ENCODE measurements around the gene ACTR1B. TPM values are rescaled to one million over a fixed set of nuclear protein-coding genes. Genes with fewer than 3 reads are reported as not detected.

Gene ACTR1B
- total and polyA plus RNA-seq, 4 donors: 36.4 to 80.0 (median 61.9) TPM

- ATAC-seq (ENCODE audit: insufficient read depth, low FRiP score) (no peak), DNase-seq (no peak)
- 87 to 88% methylated on average over 6 of the region's 6 CpGs for WGBS, 2 donors
- no peaks in the 10 kb centered on the region for H3K27me3 ChIP-seq (ENCODE audit: control insufficient read depth in 3 of 3, insufficient read depth in 3 of 3, low read length in 2 of 3)
- peaks cover 0 to 30% (median 10%) of the 10 kb centered on the region in 4 donors for H3K36me3 ChIP-seq (ENCODE audit: control insufficient read depth in 4 of 4, insufficient read depth in 4 of 4, low read length in 4 of 4)
- H3K27ac ChIP-seq (ENCODE audit: low read depth in 1 of 2, low read length in 1 of 2): peak overlapping the region; percentile 0 to 96
- peaks cover 3 to 12% (median 7%) of the 10 kb centered on the region in 5 donors for H3K4me1 ChIP-seq (ENCODE audit: control insufficient read depth in 5 of 5, insufficient read depth in 5 of 5, low read length in 5 of 5)
- H3K9ac ChIP-seq (ENCODE audit: insufficient read depth in 1 of 2, low read length in 2 of 2): no peak overlapping the region
- H3K9me3 ChIP-seq (ENCODE audit: control insufficient read depth in 4 of 4, insufficient read depth in 3 of 4, low read length in 3 of 4): no peaks in the 10 kb centered on the region
- no peak for TF ChIP-seq CTCF (IDR thresholded peaks at IDR 0.05; ENCODE audit: control extremely low read depth, extremely low read depth)
- H3K4me3 ChIP-seq: no peak overlapping the region
These were observed 1.9 kb downstream of the ACTR1B start for GRCh38 chr2:97661927-97662326.

- Histone ChIP-seq H3K4me3 (no peak overlapping the region), H3K9me3 (ENCODE audit: control insufficient read depth in 4 of 4, insufficient read depth in 3 of 4, low read length in 3 of 4) (no peaks in the 10 kb centered on the region), H3K9ac (ENCODE audit: insufficient read depth in 1 of 2, low read length in 2 of 2) (no peak overlapping the region), H3K36me3 (ENCODE audit: control insufficient read depth in 4 of 4, insufficient read depth in 4 of 4, low read length in 4 of 4) (peaks cover 0 to 36% (median 14%) of the 10 kb centered on the region in 4 donors), H3K4me1 (ENCODE audit: control insufficient read depth in 5 of 5, insufficient read depth in 5 of 5, low read length in 5 of 5) (peaks cover 3 to 12% (median 7%) of the 10 kb centered on the region in 5 donors), H3K27ac (ENCODE audit: low read depth in 1 of 2, low read length in 1 of 2) (no peak overlapping the region), H3K27me3 (ENCODE audit: control insufficient read depth in 3 of 3, insufficient read depth in 3 of 3, low read length in 2 of 3) (no peaks in the 10 kb centered on the region)
- WGBS, 2 donors: 72 to 86% methylated on average over 18 of the region's 18 CpGs
- ATAC-seq (ENCODE audit: insufficient read depth, low FRiP score): no peak
- TF ChIP-seq CTCF (IDR thresholded peaks at IDR 0.05; ENCODE audit: control extremely low read depth, extremely low read depth): no peak
- no peak for DNase-seq
These were observed 3.0 kb downstream of the ACTR1B start for GRCh38 chr2:97660775-97661389.

GRCh38 chr2:97660044-97660774 lies 3.6 kb downstream of the ACTR1B start:
- DNase-seq (no peak), ATAC-seq (ENCODE audit: insufficient read depth, low FRiP score) (no peak)
- Histone ChIP-seq H3K27ac (ENCODE audit: low read depth in 1 of 2, low read length in 1 of 2) (no peak overlapping the region), H3K4me3 (no peak overlapping the region), H3K36me3 (ENCODE audit: control insufficient read depth in 4 of 4, insufficient read depth in 4 of 4, low read length in 4 of 4) (peaks cover 0 to 40% (median 14%) of the 10 kb centered on the region in 4 donors), H3K9me3 (ENCODE audit: control insufficient read depth in 4 of 4, insufficient read depth in 3 of 4, low read length in 3 of 4) (no peaks in the 10 kb centered on the region), H3K4me1 (ENCODE audit: control insufficient read depth in 5 of 5, insufficient read depth in 5 of 5, low read length in 5 of 5) (peaks cover 3 to 12% (median 7%) of the 10 kb centered on the region in 5 donors), H3K27me3 (ENCODE audit: control insufficient read depth in 3 of 3, insufficient read depth in 3 of 3, low read length in 2 of 3) (no peaks in the 10 kb centered on the region), H3K9ac (ENCODE audit: insufficient read depth in 1 of 2, low read length in 2 of 2) (no peak overlapping the region)
- 92 to 94% methylated on average over 20 of the region's 20 CpGs for WGBS, 2 donors
- no peak for TF ChIP-seq CTCF (IDR thresholded peaks at IDR 0.05; ENCODE audit: control extremely low read depth, extremely low read depth)

Measured in lung (tissue), 12 donors.